ENCODE data around the gene AKR1C2. TPM values are rescaled to one million over a fixed set of nuclear protein-coding genes. Genes with fewer than 3 reads are reported as not detected.

The AKR1C2 gene
- total and polyA plus RNA-seq, 9 of the 15 experiments (the other 6 are each of a cell fraction or from before 2014, with no cell fraction given): 13.8 to 74.0 (median 30.5) TPM

GRCh38 chr10:5033061-5033778 lies 29.6 kb upstream of the AKR1C2 start (continued):
- TF ChIP-seq PCBP1 (IDR thresholded peaks at IDR 0.05; ENCODE audit: low read depth, low read length, poor library complexity, severe bottlenecking) (no peak), SNIP1 (IDR thresholded peaks at IDR 0.05; ENCODE audit: low read depth) (no peak), HSF4 (CRISPR knock-in tag; IDR thresholded peaks at IDR 0.05; ENCODE audit: borderline replicate concordance) (no peak), RREB1 (CRISPR knock-in tag; IDR thresholded peaks at IDR 0.05) (no peak), ZNF280B (CRISPR knock-in tag; IDR thresholded peaks at IDR 0.05) (no peak), NCOA1 (IDR thresholded peaks at IDR 0.05; ENCODE audit: low read depth) (no peak), PHTF2 (CRISPR knock-in tag; IDR thresholded peaks at IDR 0.05) (no peak), STAT5A (IDR thresholded peaks at IDR 0.05; ENCODE audit: borderline replicate concordance, low read length) (no peak), LARP7 (IDR thresholded peaks at IDR 0.05) (no peak), ZNF740 (CRISPR knock-in tag; IDR thresholded peaks at IDR 0.05) (no peak), ZNF740 (tag; IDR thresholded peaks at IDR 0.05) (no peak), TFAM (CRISPR knock-in tag; conservative IDR thresholded peaks at IDR 0.05) (no peak), MECOM (CRISPR knock-in tag; IDR thresholded peaks at IDR 0.05) (no peak), DMBX1 (CRISPR knock-in tag; IDR thresholded peaks at IDR 0.05; ENCODE audit: borderline replicate concordance) (no peak), HDAC2 (IDR thresholded peaks at IDR 0.05) (no peak), ZBTB12 (CRISPR knock-in tag; IDR thresholded peaks at IDR 0.05) (no peak), RUNX1 (IDR thresholded peaks at IDR 0.05; ENCODE audit: low read depth) (no peak), RBM25 (IDR thresholded peaks at IDR 0.05; ENCODE audit: low read depth, low read length, severe bottlenecking) (no peak), GTF2B (IDR thresholded peaks at IDR 0.05; ENCODE audit: extremely low read depth, insufficient read length) (no peak)

Measured in K562 (cell line).